ENCODE measurements around the gene GGPS1. TPM values are rescaled to one million over a fixed set of nuclear protein-coding genes. Genes with fewer than 3 reads are reported as not detected.

Gene GGPS1
- total and polyA plus RNA-seq, 2 experiments from 2014 or later, result 14.9 to 66.9 TPM

DNA sequence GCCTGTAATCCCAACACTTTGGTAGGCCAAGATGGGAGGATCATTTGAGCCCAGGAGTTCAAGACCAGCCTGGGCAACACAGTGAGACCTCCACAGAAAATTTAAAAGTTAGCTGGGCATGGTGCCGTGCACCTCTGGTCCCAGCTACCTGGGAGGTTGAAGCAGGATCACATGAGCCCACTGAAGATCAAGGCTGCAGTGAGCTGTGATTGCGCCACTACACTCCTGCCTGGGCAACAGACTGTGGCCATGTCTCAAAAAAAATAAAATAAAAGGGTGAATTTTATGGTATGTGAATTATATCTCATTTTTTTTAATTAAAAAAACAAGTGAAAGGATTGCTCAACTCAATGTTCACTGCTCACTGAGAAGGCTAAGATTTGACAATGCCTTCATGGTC lies 9.1 kb upstream of the GGPS1 start:
- TF ChIP-seq, protein P1, sequence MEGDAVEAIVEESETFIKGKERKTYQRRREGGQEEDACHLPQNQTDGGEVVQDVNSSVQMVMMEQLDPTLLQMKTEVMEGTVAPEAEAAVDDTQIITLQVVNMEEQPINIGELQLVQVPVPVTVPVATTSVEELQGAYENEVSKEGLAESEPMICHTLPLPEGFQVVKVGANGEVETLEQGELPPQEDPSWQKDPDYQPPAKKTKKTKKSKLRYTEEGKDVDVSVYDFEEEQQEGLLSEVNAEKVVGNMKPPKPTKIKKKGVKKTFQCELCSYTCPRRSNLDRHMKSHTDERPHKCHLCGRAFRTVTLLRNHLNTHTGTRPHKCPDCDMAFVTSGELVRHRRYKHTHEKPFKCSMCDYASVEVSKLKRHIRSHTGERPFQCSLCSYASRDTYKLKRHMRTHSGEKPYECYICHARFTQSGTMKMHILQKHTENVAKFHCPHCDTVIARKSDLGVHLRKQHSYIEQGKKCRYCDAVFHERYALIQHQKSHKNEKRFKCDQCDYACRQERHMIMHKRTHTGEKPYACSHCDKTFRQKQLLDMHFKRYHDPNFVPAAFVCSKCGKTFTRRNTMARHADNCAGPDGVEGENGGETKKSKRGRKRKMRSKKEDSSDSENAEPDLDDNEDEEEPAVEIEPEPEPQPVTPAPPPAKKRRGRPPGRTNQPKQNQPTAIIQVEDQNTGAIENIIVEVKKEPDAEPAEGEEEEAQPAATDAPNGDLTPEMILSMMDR (IDR thresholded peaks at IDR 0.05; ENCODE audit: low read depth, low read length), result no peak
- no peak overlapping the region for H3K4me3 ChIP-seq
- no peak overlapping the region for H3K27ac ChIP-seq
- DNase-seq (ENCODE audit: low read depth in 1 of 2, low spot score in 1 of 2), result no peak
- H3K36me3 ChIP-seq, result no peaks in the 10 kb centered on the region
- H3K4me1 ChIP-seq (ENCODE audit: low read depth), result peaks cover 9% of the 10 kb centered on the region
- no peaks in the 10 kb centered on the region for H3K9me3 ChIP-seq (ENCODE audit: low read depth)
- no peaks in the 10 kb centered on the region for H3K27me3 ChIP-seq

GRCh38 chr1:235320521-235321179 lies 7.7 kb upstream of the GGPS1 start:
- peak overlapping the region; percentile 14 for H3K27ac ChIP-seq
- TF ChIP-seq, protein P1 (IDR thresholded peaks at IDR 0.05; ENCODE audit: low read depth, low read length), result no peak
- H3K9me3 ChIP-seq (ENCODE audit: low read depth), result no peaks in the 10 kb centered on the region
- peaks cover 14% of the 10 kb centered on the region for H3K4me1 ChIP-seq (ENCODE audit: low read depth)
- no peaks in the 10 kb centered on the region for H3K27me3 ChIP-seq
- H3K4me3 ChIP-seq, result no peak overlapping the region
- H3K36me3 ChIP-seq, result no peaks in the 10 kb centered on the region
- DNase-seq (ENCODE audit: low read depth in 1 of 2, low spot score in 1 of 2), result peak in 1 of 2 donors; percentile 3

GRCh38 chr1:235324296-235324695 lies 4.1 kb upstream of the GGPS1 start:
- no peaks in the 10 kb centered on the region for H3K9me3 ChIP-seq (ENCODE audit: low read depth)
- no peaks in the 10 kb centered on the region for H3K36me3 ChIP-seq
- H3K27ac ChIP-seq, result no peak overlapping the region
- H3K4me3 ChIP-seq, result no peak overlapping the region
- H3K4me1 ChIP-seq (ENCODE audit: low read depth), result peaks cover 15% of the 10 kb centered on the region
- no peak for DNase-seq (ENCODE audit: low read depth in 1 of 2, low spot score in 1 of 2)
- H3K27me3 ChIP-seq, result no peaks in the 10 kb centered on the region
- TF ChIP-seq, protein P1 (IDR thresholded peaks at IDR 0.05; ENCODE audit: low read depth, low read length), result no peak

DNA sequence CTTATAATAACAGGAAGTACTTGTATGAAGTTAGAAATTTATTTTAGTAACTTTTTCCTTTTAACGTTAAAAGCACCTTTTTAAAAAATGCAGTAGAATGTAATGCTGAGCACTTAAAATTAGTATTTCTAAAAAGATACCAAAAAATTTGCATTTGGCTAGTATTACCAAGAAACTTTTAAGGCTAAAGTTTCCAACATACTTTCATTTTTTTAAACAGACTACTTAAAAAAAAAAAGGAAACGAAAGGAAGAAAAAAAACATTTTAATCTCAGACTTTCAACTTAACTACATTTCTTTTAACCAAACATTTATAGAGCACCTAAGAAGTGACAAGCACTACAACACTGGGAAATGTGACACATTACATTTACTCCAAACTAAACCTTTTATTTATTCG lies 3.2 kb upstream of the GGPS1 start:
- peak overlapping the region; percentile 99 for H3K4me3 ChIP-seq
- no peaks in the 10 kb centered on the region for H3K9me3 ChIP-seq (ENCODE audit: low read depth)
- no peak for DNase-seq (ENCODE audit: low read depth in 1 of 2, low spot score in 1 of 2)
- H3K27me3 ChIP-seq, result no peaks in the 10 kb centered on the region
- TF ChIP-seq, protein P1 (IDR thresholded peaks at IDR 0.05; ENCODE audit: low read depth, low read length), result no peak
- H3K27ac ChIP-seq, result no peak overlapping the region
- H3K36me3 ChIP-seq, result no peaks in the 10 kb centered on the region
- peaks cover 19% of the 10 kb centered on the region for H3K4me1 ChIP-seq (ENCODE audit: low read depth)

- H3K9me3 ChIP-seq (ENCODE audit: low read depth), result no peaks in the 10 kb centered on the region
- no peaks in the 10 kb centered on the region for H3K27me3 ChIP-seq
- H3K27ac ChIP-seq, result peak overlapping the region; percentile 96
- no peaks in the 10 kb centered on the region for H3K36me3 ChIP-seq
- H3K4me3 ChIP-seq, result peak overlapping the region; percentile 99
- H3K4me1 ChIP-seq (ENCODE audit: low read depth), result peaks cover 25% of the 10 kb centered on the region
- TF ChIP-seq, protein P1 (IDR thresholded peaks at IDR 0.05; ENCODE audit: low read depth, low read length), result no peak
- no peak for DNase-seq (ENCODE audit: low read depth in 1 of 2, low spot score in 1 of 2)
These were observed 2.5 kb upstream of the GGPS1 start for GRCh38 chr1:235325854-235326253.

Data from cardiac muscle cell (in vitro differentiated cells and primary cell).